ENCODE results near the gene PRMT6. TPM values are rescaled to one million over a fixed set of nuclear protein-coding genes. Genes with fewer than 3 reads are reported as not detected.

The PRMT6 gene
- total and polyA plus RNA-seq, 10 of the 15 experiments (the other 5 are each of a cell fraction or from before 2014, with no cell fraction given) = 6.0 to 38.6 (median 26.3) TPM

DNA sequence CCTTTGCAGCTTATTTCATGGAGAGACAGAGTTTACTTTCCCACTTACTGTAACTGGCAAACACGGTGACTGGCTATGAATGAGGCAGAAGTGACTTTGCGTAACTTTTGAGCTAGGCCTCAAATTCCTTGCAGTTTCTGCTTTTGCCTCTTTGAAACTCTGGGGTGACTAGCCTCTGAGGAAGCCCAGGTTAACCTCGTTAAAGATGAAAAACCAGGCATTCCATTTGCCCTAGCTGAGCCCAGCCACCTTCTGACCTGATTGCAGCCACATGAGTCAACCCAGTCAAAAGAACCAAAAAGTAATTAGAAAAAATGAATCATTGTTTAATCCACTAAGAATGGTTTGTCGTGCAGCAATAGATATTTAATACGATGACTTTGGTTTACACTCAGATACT is 20.4 kb downstream of the PRMT6 start:
- POLR2A ChIA-PET = no interaction called here
- WGBS (ENCODE audit: insufficient coverage, insufficient replicate concordance, low lambda C conversion rate, missing lambda C conversion rate) = 65% methylated on average over 5 of the region's 5 CpGs
- no peak overlapping the region for H2AFZ ChIP-seq (ENCODE audit: control insufficient read depth, low read depth, low read length)

More for the DNA sequence above, 20.4 kb downstream of the PRMT6 start:
- Histone ChIP-seq H3K36me3 (ENCODE audit: control insufficient read depth in 2 of 2, insufficient read depth in 2 of 2, low read length in 1 of 2) (no peaks in the 10 kb centered on the region), H4K20me1 (ENCODE audit: control insufficient read depth, insufficient read depth) (no peaks in the 10 kb centered on the region), H3K27me3 (replicated peaks in 1 of 2; ENCODE audit: control insufficient read depth in 2 of 2, insufficient read depth in 2 of 2, low read length in 1 of 2) (no peaks in the 10 kb centered on the region), H3K27ac (ENCODE audit: control insufficient read depth, insufficient read depth) (no peak overlapping the region), H3K4me3 (no peak overlapping the region), H3K79me2 (ENCODE audit: control insufficient read depth, insufficient read depth, low read length) (no peaks in the 10 kb centered on the region), H3K4me2 (ENCODE audit: control insufficient read depth, insufficient read depth) (no peak overlapping the region), H3K9me3 (replicated peaks; ENCODE audit: control insufficient read depth, insufficient read depth, low read length) (no peaks in the 10 kb centered on the region), H3K4me1 (ENCODE audit: control insufficient read depth, insufficient read depth, low read length) (no peaks in the 10 kb centered on the region), H3K9ac (ENCODE audit: control insufficient read depth, insufficient read depth, low read length) (no peak overlapping the region)
- ChIA-PET RAD21 (ENCODE audit: unreplicated experiment) (no interaction called here), CTCF (interaction anchor here (0.6 kb wide), 1 partner anchor 253 kb away, joined by 4 read pairs; no protein-coding TSS in a partner anchor), SMC1A (ENCODE audit: uncharacterized antibody, unreplicated experiment) (no interaction called here)
- no peak for DNase-seq (ENCODE audit: low read depth, low spot score)
- in situ Hi-C loops (cut with MboI) (no loop called here), intact Hi-C loops (cut with micrococcal nuclease; ENCODE audit: unreplicated experiment) (no loop called here)
- no TSS peak for BruUV-seq (replicated peaks)
- no peak for FAIRE-seq
- no peak for ATAC-seq
- no peak for TF ChIP-seq ATF7 (IDR thresholded peaks at IDR 0.05; ENCODE audit: low read depth)
- TF ChIP-seq, protein P1, sequence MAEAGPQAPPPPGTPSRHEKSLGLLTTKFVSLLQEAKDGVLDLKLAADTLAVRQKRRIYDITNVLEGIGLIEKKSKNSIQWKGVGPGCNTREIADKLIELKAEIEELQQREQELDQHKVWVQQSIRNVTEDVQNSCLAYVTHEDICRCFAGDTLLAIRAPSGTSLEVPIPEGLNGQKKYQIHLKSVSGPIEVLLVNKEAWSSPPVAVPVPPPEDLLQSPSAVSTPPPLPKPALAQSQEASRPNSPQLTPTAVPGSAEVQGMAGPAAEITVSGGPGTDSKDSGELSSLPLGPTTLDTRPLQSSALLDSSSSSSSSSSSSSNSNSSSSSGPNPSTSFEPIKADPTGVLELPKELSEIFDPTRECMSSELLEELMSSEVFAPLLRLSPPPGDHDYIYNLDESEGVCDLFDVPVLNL (IDR thresholded peaks at IDR 0.05; ENCODE audit: low read depth, low read length) = no peak
- no peak for TF ChIP-seq FOXM1 (IDR thresholded peaks at IDR 0.05; ENCODE audit: low read depth, low read length)
- TF ChIP-seq RELA (IDR thresholded peaks at IDR 0.05; ENCODE audit: borderline replicate concordance, partially characterized antibody) = no peak
- TF ChIP-seq, protein P2, sequence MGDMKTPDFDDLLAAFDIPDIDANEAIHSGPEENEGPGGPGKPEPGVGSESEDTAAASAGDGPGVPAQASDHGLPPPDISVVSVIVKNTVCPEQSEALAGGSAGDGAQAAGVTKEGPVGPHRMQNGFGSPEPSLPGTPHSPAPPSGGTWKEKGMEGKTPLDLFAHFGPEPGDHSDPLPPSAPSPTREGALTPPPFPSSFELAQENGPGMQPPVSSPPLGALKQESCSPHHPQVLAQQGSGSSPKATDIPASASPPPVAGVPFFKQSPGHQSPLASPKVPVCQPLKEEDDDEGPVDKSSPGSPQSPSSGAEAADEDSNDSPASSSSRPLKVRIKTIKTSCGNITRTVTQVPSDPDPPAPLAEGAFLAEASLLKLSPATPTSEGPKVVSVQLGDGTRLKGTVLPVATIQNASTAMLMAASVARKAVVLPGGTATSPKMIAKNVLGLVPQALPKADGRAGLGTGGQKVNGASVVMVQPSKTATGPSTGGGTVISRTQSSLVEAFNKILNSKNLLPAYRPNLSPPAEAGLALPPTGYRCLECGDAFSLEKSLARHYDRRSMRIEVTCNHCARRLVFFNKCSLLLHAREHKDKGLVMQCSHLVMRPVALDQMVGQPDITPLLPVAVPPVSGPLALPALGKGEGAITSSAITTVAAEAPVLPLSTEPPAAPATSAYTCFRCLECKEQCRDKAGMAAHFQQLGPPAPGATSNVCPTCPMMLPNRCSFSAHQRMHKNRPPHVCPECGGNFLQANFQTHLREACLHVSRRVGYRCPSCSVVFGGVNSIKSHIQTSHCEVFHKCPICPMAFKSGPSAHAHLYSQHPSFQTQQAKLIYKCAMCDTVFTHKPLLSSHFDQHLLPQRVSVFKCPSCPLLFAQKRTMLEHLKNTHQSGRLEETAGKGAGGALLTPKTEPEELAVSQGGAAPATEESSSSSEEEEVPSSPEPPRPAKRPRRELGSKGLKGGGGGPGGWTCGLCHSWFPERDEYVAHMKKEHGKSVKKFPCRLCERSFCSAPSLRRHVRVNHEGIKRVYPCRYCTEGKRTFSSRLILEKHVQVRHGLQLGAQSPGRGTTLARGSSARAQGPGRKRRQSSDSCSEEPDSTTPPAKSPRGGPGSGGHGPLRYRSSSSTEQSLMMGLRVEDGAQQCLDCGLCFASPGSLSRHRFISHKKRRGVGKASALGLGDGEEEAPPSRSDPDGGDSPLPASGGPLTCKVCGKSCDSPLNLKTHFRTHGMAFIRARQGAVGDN (IDR thresholded peaks at IDR 0.05) = no peak
- no peak for TF ChIP-seq PAX5 (IDR thresholded peaks at IDR 0.05; ENCODE audit: borderline replicate concordance, low read depth, low read length)
- TF ChIP-seq, protein P3, sequence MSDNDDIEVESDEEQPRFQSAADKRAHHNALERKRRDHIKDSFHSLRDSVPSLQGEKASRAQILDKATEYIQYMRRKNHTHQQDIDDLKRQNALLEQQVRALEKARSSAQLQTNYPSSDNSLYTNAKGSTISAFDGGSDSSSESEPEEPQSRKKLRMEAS (IDR thresholded peaks at IDR 0.05; ENCODE audit: low read depth, low read length) = no peak
- TF ChIP-seq STAT1 (conservative IDR thresholded peaks at IDR 0.05) = no peak
- TF ChIP-seq POU2F2 (IDR thresholded peaks at IDR 0.05; ENCODE audit: borderline replicate concordance, low read depth, low read length) = no peak
- TF ChIP-seq, protein P4, sequence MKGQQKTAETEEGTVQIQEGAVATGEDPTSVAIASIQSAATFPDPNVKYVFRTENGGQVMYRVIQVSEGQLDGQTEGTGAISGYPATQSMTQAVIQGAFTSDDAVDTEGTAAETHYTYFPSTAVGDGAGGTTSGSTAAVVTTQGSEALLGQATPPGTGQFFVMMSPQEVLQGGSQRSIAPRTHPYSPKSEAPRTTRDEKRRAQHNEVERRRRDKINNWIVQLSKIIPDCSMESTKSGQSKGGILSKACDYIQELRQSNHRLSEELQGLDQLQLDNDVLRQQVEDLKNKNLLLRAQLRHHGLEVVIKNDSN (IDR thresholded peaks at IDR 0.05; ENCODE audit: borderline replicate concordance, extremely low read length, insufficient read depth, low read depth, low read length) = no peak
- TF ChIP-seq ETV6 (conservative IDR thresholded peaks at IDR 0.05 in 1 of 2, IDR thresholded peaks at IDR 0.05 in 1 of 2; ENCODE audit: borderline replicate concordance in 1 of 2, low read depth in 1 of 2) = no peak
- TF ChIP-seq, protein P5, sequence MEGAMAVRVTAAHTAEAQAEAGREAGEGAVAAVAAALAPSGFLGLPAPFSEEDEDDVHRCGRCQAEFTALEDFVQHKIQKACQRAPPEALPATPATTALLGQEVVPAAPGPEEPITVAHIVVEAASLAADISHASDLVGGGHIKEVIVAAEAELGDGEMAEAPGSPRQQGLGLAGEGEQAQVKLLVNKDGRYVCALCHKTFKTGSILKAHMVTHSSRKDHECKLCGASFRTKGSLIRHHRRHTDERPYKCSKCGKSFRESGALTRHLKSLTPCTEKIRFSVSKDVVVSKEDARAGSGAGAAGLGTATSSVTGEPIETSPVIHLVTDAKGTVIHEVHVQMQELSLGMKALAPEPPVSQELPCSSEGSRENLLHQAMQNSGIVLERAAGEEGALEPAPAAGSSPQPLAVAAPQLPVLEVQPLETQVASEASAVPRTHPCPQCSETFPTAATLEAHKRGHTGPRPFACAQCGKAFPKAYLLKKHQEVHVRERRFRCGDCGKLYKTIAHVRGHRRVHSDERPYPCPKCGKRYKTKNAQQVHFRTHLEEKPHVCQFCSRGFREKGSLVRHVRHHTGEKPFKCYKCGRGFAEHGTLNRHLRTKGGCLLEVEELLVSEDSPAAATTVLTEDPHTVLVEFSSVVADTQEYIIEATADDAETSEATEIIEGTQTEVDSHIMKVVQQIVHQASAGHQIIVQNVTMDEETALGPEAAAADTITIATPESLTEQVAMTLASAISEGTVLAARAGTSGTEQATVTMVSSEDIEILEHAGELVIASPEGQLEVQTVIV (IDR thresholded peaks at IDR 0.05; ENCODE audit: borderline replicate concordance, partially characterized antibody) = no peak
- TF ChIP-seq ZSCAN29 (IDR thresholded peaks at IDR 0.05) = no peak
- no peak for TF ChIP-seq FOS (IDR thresholded peaks at IDR 0.05; ENCODE audit: borderline replicate concordance, extremely low read depth, insufficient read length)
- TF ChIP-seq NR2F1 (conservative IDR thresholded peaks at IDR 0.05) = no peak

All from GM12878 (cell line).